ENCODE results near the gene ADAMTS16. TPM values are rescaled to one million over a fixed set of nuclear protein-coding genes. Genes with fewer than 3 reads are reported as not detected.

The ADAMTS16 gene
- total RNA-seq, 3 donors from 2014 or later (not counting 1 experiment from before 2014, with no cell fraction given): not detected

- H3K4me1 Mint-ChIP-seq: peaks cover 0 to 11% of the 10 kb centered on the region in 2 donors
- no peak overlapping the region for H3K27ac Mint-ChIP-seq
- no peaks in the 10 kb centered on the region for H3K9me3 ChIP-seq (ENCODE audit: control insufficient read depth, insufficient read depth, low read length)
- H3K9me3 Mint-ChIP-seq: no peaks in the 10 kb centered on the region
- intact Hi-C loops (cut with micrococcal nuclease): no loop called here
- no peak for TF ChIP-seq CTCF (IDR thresholded peaks at IDR 0.05)
- H3K36me3 ChIP-seq (ENCODE audit: control insufficient read depth, insufficient read depth, low read length): no peaks in the 10 kb centered on the region
- H3K4me3 Mint-ChIP-seq: peak overlapping the region; percentile 13
- no peak overlapping the region for H3K27ac ChIP-seq (ENCODE audit: low read length)
- no peaks in the 10 kb centered on the region for H3K36me3 Mint-ChIP-seq
- no peak for DNase-seq
- no peak overlapping the region for H3K4me3 ChIP-seq (ENCODE audit: low read length)
- ATAC-seq: no peak
- H3K4me1 ChIP-seq (ENCODE audit: control insufficient read depth, insufficient read depth, low read length): peaks cover 8% of the 10 kb centered on the region
- no peaks in the 10 kb centered on the region for H3K27me3 ChIP-seq (ENCODE audit: control insufficient read depth, insufficient read depth, low read length)
- H3K27me3 Mint-ChIP-seq (ENCODE audit: low read depth in 2 of 2): peaks cover 0 to 2% of the 10 kb centered on the region in 2 donors
Observed at GRCh38 chr5:5348576-5348975, 208.4 kb downstream of the ADAMTS16 start.

GRCh38 chr5:5350101-5350500 is 210.0 kb downstream of the ADAMTS16 start:
- Mint-ChIP-seq H3K4me3 (no peak overlapping the region), H3K27me3 (ENCODE audit: low read depth in 2 of 2) (peaks cover 0 to 2% of the 10 kb centered on the region in 2 donors), H3K27ac (no peak overlapping the region), H3K9me3 (no peaks in the 10 kb centered on the region), H3K36me3 (no peaks in the 10 kb centered on the region), H3K4me1 (peaks cover 0 to 11% of the 10 kb centered on the region in 2 donors)
- no peak for TF ChIP-seq CTCF (IDR thresholded peaks at IDR 0.05)
- no peak overlapping the region for H3K27ac ChIP-seq (ENCODE audit: low read length)
- no peak overlapping the region for H3K4me3 ChIP-seq (ENCODE audit: low read length)
- DNase-seq: no peak
- peaks cover 8% of the 10 kb centered on the region for H3K4me1 ChIP-seq (ENCODE audit: control insufficient read depth, insufficient read depth, low read length)
- 62% methylated on average over 9 of the region's 9 CpGs for WGBS (ENCODE audit: insufficient coverage)
- intact Hi-C loops (cut with micrococcal nuclease): no loop called here
- ATAC-seq: no peak
- no peaks in the 10 kb centered on the region for H3K27me3 ChIP-seq (ENCODE audit: control insufficient read depth, insufficient read depth, low read length)
- no peaks in the 10 kb centered on the region for H3K9me3 ChIP-seq (ENCODE audit: control insufficient read depth, insufficient read depth, low read length)
- no peaks in the 10 kb centered on the region for H3K36me3 ChIP-seq (ENCODE audit: control insufficient read depth, insufficient read depth, low read length)

- Mint-ChIP-seq H3K27ac (no peak overlapping the region), H3K27me3 (ENCODE audit: low read depth in 2 of 2) (peaks cover 0 to 2% of the 10 kb centered on the region in 2 donors), H3K36me3 (no peaks in the 10 kb centered on the region), H3K9me3 (no peaks in the 10 kb centered on the region), H3K4me1 (peaks cover 0 to 11% of the 10 kb centered on the region in 2 donors), H3K4me3 (no peak overlapping the region)
- Histone ChIP-seq H3K27ac (ENCODE audit: low read length) (no peak overlapping the region), H3K9me3 (ENCODE audit: control insufficient read depth, insufficient read depth, low read length) (no peaks in the 10 kb centered on the region), H3K36me3 (ENCODE audit: control insufficient read depth, insufficient read depth, low read length) (no peaks in the 10 kb centered on the region), H3K4me3 (ENCODE audit: low read length) (no peak overlapping the region), H3K27me3 (ENCODE audit: control insufficient read depth, insufficient read depth, low read length) (no peaks in the 10 kb centered on the region), H3K4me1 (ENCODE audit: control insufficient read depth, insufficient read depth, low read length) (peaks cover 8% of the 10 kb centered on the region)
- TF ChIP-seq CTCF (IDR thresholded peaks at IDR 0.05): no peak
- 91% methylated on average over 14 of the region's 14 CpGs for WGBS (ENCODE audit: insufficient coverage)
- no peak for DNase-seq
- no peak for ATAC-seq
- intact Hi-C loops (cut with micrococcal nuclease): no loop called here
Observed at GRCh38 chr5:5351288-5351979, 211.3 kb downstream of the ADAMTS16 start.

- ATAC-seq (no peak), DNase-seq (no peak)
- intact Hi-C loops (cut with micrococcal nuclease): no loop called here
- no peaks in the 10 kb centered on the region for H3K27me3 ChIP-seq (ENCODE audit: control insufficient read depth, insufficient read depth, low read length)
- no peak overlapping the region for H3K27ac Mint-ChIP-seq
- H3K27me3 Mint-ChIP-seq (ENCODE audit: low read depth in 2 of 2): peaks cover 0 to 2% of the 10 kb centered on the region in 2 donors
- H3K36me3 Mint-ChIP-seq: no peaks in the 10 kb centered on the region
- 95% methylated on average over 18 of the region's 18 CpGs for WGBS (ENCODE audit: insufficient coverage)
- H3K9me3 Mint-ChIP-seq: no peaks in the 10 kb centered on the region
- no peak overlapping the region for H3K4me3 ChIP-seq (ENCODE audit: low read length)
- H3K9me3 ChIP-seq (ENCODE audit: control insufficient read depth, insufficient read depth, low read length): no peaks in the 10 kb centered on the region
- peaks cover 8% of the 10 kb centered on the region for H3K4me1 ChIP-seq (ENCODE audit: control insufficient read depth, insufficient read depth, low read length)
- H3K4me3 Mint-ChIP-seq: no peak overlapping the region
- peaks cover 0 to 7% of the 10 kb centered on the region in 2 donors for H3K4me1 Mint-ChIP-seq
- H3K27ac ChIP-seq (ENCODE audit: low read length): no peak overlapping the region
- TF ChIP-seq CTCF (IDR thresholded peaks at IDR 0.05): no peak
- no peaks in the 10 kb centered on the region for H3K36me3 ChIP-seq (ENCODE audit: control insufficient read depth, insufficient read depth, low read length)
Observed at GRCh38 chr5:5352675-5353074, 212.5 kb downstream of the ADAMTS16 start.

Data from natural killer cell (primary cell).